Activated T-cell treated with anti-CD3 and anti-CD28 coated beads, Interleukin-2, amount 50 U/mL, for 4 hours (primary cell): ENCODE data around the gene MINAR1. TPM values are rescaled to one million over a fixed set of nuclear protein-coding genes. Genes with fewer than 3 reads are reported as not detected.

Experiments used
- ATAC-seq, 2 donors: fragments of 200-7000 bp; cut with Tn5 transposase; one replicate each; pipeline ENCODE4 v1.10.0; 2021
- DNase-seq: peaks from one replicate; pipeline ENCODE4 v3.0.0-alpha.2; 2020
- H3K27me3 Mint-ChIP-seq: one replicate; pipeline ENCODE4 v1.8.0; 2021; ENCODE audit warnings: low read depth, mixed read lengths
- H3K36me3 Mint-ChIP-seq: one replicate; pipeline ENCODE4 v1.8.0; 2022; ENCODE audit warnings: mixed read lengths; ENCODE audit not compliant: insufficient read depth
- H3K4me1 Mint-ChIP-seq: one replicate; pipeline ENCODE4 v1.8.0; 2021; ENCODE audit warnings: low read depth, mixed read lengths
- H3K4me3 Mint-ChIP-seq: one replicate; pipeline ENCODE4 v1.8.0; 2021; ENCODE audit warnings: mild to moderate bottlenecking, moderate library complexity, mixed read lengths
- H3K9me3 Mint-ChIP-seq: one replicate; pipeline ENCODE4 v1.8.0; 2021; ENCODE audit warnings: mixed read lengths
- total RNA-seq, 3 donors: library from RNA; stranded (reverse); gene quantifications; one replicate each; pipeline ENCODE4 v1.2.1, GENCODE V29; 2021

MINAR1 gene
- under 1 TPM; 0.42 to 0.63 (median 0.43) TPM for total RNA-seq

GRCh38 chr15:79431636-79432344, at the start of gene MINAR1:
Gene MINAR1, plus strand, starts transcription at chr15:79432336. Its CDS starts 23,812 bp downstream, at chr15:79456148.
- DNase-seq (no peak), ATAC-seq (peak; percentile 56 to 60)
- H3K36me3 Mint-ChIP-seq: no peaks in the 10 kb centered on the region
- no peak within 1 kb of the TSS for H3K4me3 Mint-ChIP-seq
- H3K9me3 Mint-ChIP-seq: no peaks in the 10 kb centered on the region
- peaks cover 66% of the 10 kb centered on the region for H3K27me3 Mint-ChIP-seq
- peaks cover 5% of the 10 kb centered on the region for H3K4me1 Mint-ChIP-seq

- H3K36me3 Mint-ChIP-seq: peaks cover 7% of the 10 kb centered on the region
- no peaks in the 10 kb centered on the region for H3K27me3 Mint-ChIP-seq
- H3K4me1 Mint-ChIP-seq: no peaks in the 10 kb centered on the region
- H3K9me3 Mint-ChIP-seq: no peaks in the 10 kb centered on the region
- DNase-seq: no peak
- no peak for ATAC-seq
- no peak overlapping the region for H3K4me3 Mint-ChIP-seq
These were observed 37.9 kb upstream of the MINAR1 start for GRCh38 chr15:79394231-79394630.

GRCh38 chr15:79396850-79397249, 35.3 kb upstream of the MINAR1 start:
- ATAC-seq (no peak), DNase-seq (no peak)
- Mint-ChIP-seq H3K9me3 (no peaks in the 10 kb centered on the region), H3K4me1 (no peaks in the 10 kb centered on the region), H3K36me3 (peaks cover 14% of the 10 kb centered on the region), H3K4me3 (no peak overlapping the region), H3K27me3 (peaks cover 2% of the 10 kb centered on the region)

GRCh38 chr15:79397269-79397910, 34.7 kb upstream of the MINAR1 start:
- DNase-seq (no peak), ATAC-seq (no peak)
- peaks cover 14% of the 10 kb centered on the region for H3K36me3 Mint-ChIP-seq
- H3K4me1 Mint-ChIP-seq: no peaks in the 10 kb centered on the region
- H3K27me3 Mint-ChIP-seq: peaks cover 2% of the 10 kb centered on the region
- no peak overlapping the region for H3K4me3 Mint-ChIP-seq
- H3K9me3 Mint-ChIP-seq: no peaks in the 10 kb centered on the region

GRCh38 chr15:79399606-79400005, 32.5 kb upstream of the MINAR1 start:
- no peaks in the 10 kb centered on the region for H3K4me1 Mint-ChIP-seq
- peaks cover 12% of the 10 kb centered on the region for H3K36me3 Mint-ChIP-seq
- ATAC-seq (no peak), DNase-seq (no peak)
- no peaks in the 10 kb centered on the region for H3K9me3 Mint-ChIP-seq
- no peak overlapping the region for H3K4me3 Mint-ChIP-seq
- H3K27me3 Mint-ChIP-seq: peaks cover 2% of the 10 kb centered on the region

GRCh38 chr15:79400650-79401049, 31.5 kb upstream of the MINAR1 start:
- H3K9me3 Mint-ChIP-seq: no peaks in the 10 kb centered on the region
- H3K36me3 Mint-ChIP-seq: peaks cover 12% of the 10 kb centered on the region
- peaks cover 2% of the 10 kb centered on the region for H3K27me3 Mint-ChIP-seq
- H3K4me1 Mint-ChIP-seq: no peaks in the 10 kb centered on the region
- no peak for DNase-seq
- H3K4me3 Mint-ChIP-seq: no peak overlapping the region
- no peak for ATAC-seq

GRCh38 chr15:79401301-79401700, 30.8 kb upstream of the MINAR1 start:
- no peak for ATAC-seq
- no peaks in the 10 kb centered on the region for H3K9me3 Mint-ChIP-seq
- H3K4me1 Mint-ChIP-seq: no peaks in the 10 kb centered on the region
- no peak for DNase-seq
- peaks cover 2% of the 10 kb centered on the region for H3K27me3 Mint-ChIP-seq
- H3K36me3 Mint-ChIP-seq: peaks cover 9% of the 10 kb centered on the region
- H3K4me3 Mint-ChIP-seq: no peak overlapping the region

GRCh38 chr15:79402136-79402535, 30.0 kb upstream of the MINAR1 start:
- H3K4me3 Mint-ChIP-seq: no peak overlapping the region
- H3K9me3 Mint-ChIP-seq: no peaks in the 10 kb centered on the region
- H3K36me3 Mint-ChIP-seq: peaks cover 9% of the 10 kb centered on the region
- no peak for DNase-seq
- ATAC-seq: no peak
- peaks cover 2% of the 10 kb centered on the region for H3K27me3 Mint-ChIP-seq
- no peaks in the 10 kb centered on the region for H3K4me1 Mint-ChIP-seq

- no peak for DNase-seq
- ATAC-seq: no peak
- H3K27me3 Mint-ChIP-seq: peaks cover 2% of the 10 kb centered on the region
These were observed 28.6 kb upstream of the MINAR1 start for GRCh38 chr15:79403501-79403900.

GRCh38 chr15:79406210-79406609, 25.9 kb upstream of the MINAR1 start:
- H3K4me3 Mint-ChIP-seq: no peak overlapping the region
- peaks cover 7% of the 10 kb centered on the region for H3K36me3 Mint-ChIP-seq
- no peaks in the 10 kb centered on the region for H3K27me3 Mint-ChIP-seq
- no peaks in the 10 kb centered on the region for H3K9me3 Mint-ChIP-seq
- DNase-seq: no peak
- no peak for ATAC-seq
- no peaks in the 10 kb centered on the region for H3K4me1 Mint-ChIP-seq

More at GRCh38 chr15:79403501-79403900, 28.6 kb upstream of the MINAR1 start:
- Mint-ChIP-seq H3K9me3 (no peaks in the 10 kb centered on the region), H3K4me1 (no peaks in the 10 kb centered on the region), H3K36me3 (peaks cover 9% of the 10 kb centered on the region), H3K4me3 (no peak overlapping the region)

- peaks cover 16% of the 10 kb centered on the region for H3K36me3 Mint-ChIP-seq
- ATAC-seq (no peak), DNase-seq (no peak)
- no peak overlapping the region for H3K4me3 Mint-ChIP-seq
- no peaks in the 10 kb centered on the region for H3K27me3 Mint-ChIP-seq
- H3K9me3 Mint-ChIP-seq: no peaks in the 10 kb centered on the region
- H3K4me1 Mint-ChIP-seq: no peaks in the 10 kb centered on the region
These were observed 24.1 kb upstream of the MINAR1 start for GRCh38 chr15:79408041-79408440.

GRCh38 chr15:79410237-79410636, 21.9 kb upstream of the MINAR1 start:
- Mint-ChIP-seq H3K36me3 (peaks cover 18% of the 10 kb centered on the region), H3K4me3 (no peak overlapping the region), H3K4me1 (no peaks in the 10 kb centered on the region), H3K27me3 (no peaks in the 10 kb centered on the region), H3K9me3 (no peaks in the 10 kb centered on the region)
- ATAC-seq: no peak
- DNase-seq: no peak

- no peaks in the 10 kb centered on the region for H3K4me1 Mint-ChIP-seq
- H3K27me3 Mint-ChIP-seq: no peaks in the 10 kb centered on the region
- ATAC-seq: no peak
- H3K36me3 Mint-ChIP-seq: peaks cover 18% of the 10 kb centered on the region
- no peak for DNase-seq
- no peak overlapping the region for H3K4me3 Mint-ChIP-seq
- H3K9me3 Mint-ChIP-seq: no peaks in the 10 kb centered on the region
These were observed 20.1 kb upstream of the MINAR1 start for GRCh38 chr15:79412010-79412409.

GRCh38 chr15:79412429-79412828, 19.7 kb upstream of the MINAR1 start:
- Mint-ChIP-seq H3K4me3 (no peak overlapping the region), H3K4me1 (no peaks in the 10 kb centered on the region), H3K27me3 (no peaks in the 10 kb centered on the region), H3K9me3 (no peaks in the 10 kb centered on the region), H3K36me3 (peaks cover 18% of the 10 kb centered on the region)
- no peak for DNase-seq
- no peak for ATAC-seq

GRCh38 chr15:79416876-79417275, 15.3 kb upstream of the MINAR1 start:
- DNase-seq (no peak), ATAC-seq (no peak)
- Mint-ChIP-seq H3K27me3 (no peaks in the 10 kb centered on the region), H3K4me1 (no peaks in the 10 kb centered on the region), H3K4me3 (no peak overlapping the region), H3K9me3 (no peaks in the 10 kb centered on the region), H3K36me3 (peaks cover 13% of the 10 kb centered on the region)
